A673 (cell line): ENCODE results near the gene INO80C.

Source experiments
- EZH2 ChIP-seq: fragments of 200-600 bp; sonication (generic); IDR thresholded peaks from 2 replicates; pipeline ENCODE4 v1.6.1; 2017; ENCODE audit warnings: borderline replicate concordance, low read depth, mild to moderate bottlenecking, mixed read lengths, antibody characterized with exemption, low read length; ENCODE audit not compliant: poor library complexity, severe bottlenecking
- TF ChIP-seq, protein P1 (sequence below): fragments of 300-800, 200-600 bp; sonication (generic); conservative IDR thresholded peaks from 2 replicates; pipeline ENCODE4 v1.5.1; 2017; ENCODE audit warnings: low read depth, mild to moderate bottlenecking, antibody characterized with exemption, low read length, moderate library complexity, mixed read lengths

- TF ChIP-seq, protein P1, sequence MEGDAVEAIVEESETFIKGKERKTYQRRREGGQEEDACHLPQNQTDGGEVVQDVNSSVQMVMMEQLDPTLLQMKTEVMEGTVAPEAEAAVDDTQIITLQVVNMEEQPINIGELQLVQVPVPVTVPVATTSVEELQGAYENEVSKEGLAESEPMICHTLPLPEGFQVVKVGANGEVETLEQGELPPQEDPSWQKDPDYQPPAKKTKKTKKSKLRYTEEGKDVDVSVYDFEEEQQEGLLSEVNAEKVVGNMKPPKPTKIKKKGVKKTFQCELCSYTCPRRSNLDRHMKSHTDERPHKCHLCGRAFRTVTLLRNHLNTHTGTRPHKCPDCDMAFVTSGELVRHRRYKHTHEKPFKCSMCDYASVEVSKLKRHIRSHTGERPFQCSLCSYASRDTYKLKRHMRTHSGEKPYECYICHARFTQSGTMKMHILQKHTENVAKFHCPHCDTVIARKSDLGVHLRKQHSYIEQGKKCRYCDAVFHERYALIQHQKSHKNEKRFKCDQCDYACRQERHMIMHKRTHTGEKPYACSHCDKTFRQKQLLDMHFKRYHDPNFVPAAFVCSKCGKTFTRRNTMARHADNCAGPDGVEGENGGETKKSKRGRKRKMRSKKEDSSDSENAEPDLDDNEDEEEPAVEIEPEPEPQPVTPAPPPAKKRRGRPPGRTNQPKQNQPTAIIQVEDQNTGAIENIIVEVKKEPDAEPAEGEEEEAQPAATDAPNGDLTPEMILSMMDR = no peak
- no peak for TF ChIP-seq EZH2
Measured at GRCh38 chr18:35510076-35510651, 12.4 kb upstream of the INO80C start.
